ENCODE data around the gene MRM1.

MRM1 gene

GRCh38 chr17:36594626-36595401 lies 6.6 kb upstream of the MRM1 start (continued):
- TF ChIP-seq CSRNP3 (CRISPR knock-in tag; IDR thresholded peaks at IDR 0.05) (no peak), CSDC2 (CRISPR knock-in tag; IDR thresholded peaks at IDR 0.05) (no peak), ZC3H10 (CRISPR knock-in tag; IDR thresholded peaks at IDR 0.05) (no peak)

GRCh38 chr17:36597226-36597625 lies 4.2 kb upstream of the MRM1 start:
- no peak for ATAC-seq
- TF ChIP-seq PATZ1 (CRISPR knock-in tag; IDR thresholded peaks at IDR 0.05; ENCODE audit: borderline replicate concordance) (no peak), PPARA (CRISPR knock-in tag; IDR thresholded peaks at IDR 0.05; ENCODE audit: borderline replicate concordance) (no peak), ISL1 (CRISPR knock-in tag; IDR thresholded peaks at IDR 0.05) (no peak), CSDC2 (CRISPR knock-in tag; IDR thresholded peaks at IDR 0.05) (no peak), ZNF70 (CRISPR knock-in tag; IDR thresholded peaks at IDR 0.05) (no peak), ZNF8 (CRISPR knock-in tag; IDR thresholded peaks at IDR 0.05) (no peak), CSRNP3 (CRISPR knock-in tag; IDR thresholded peaks at IDR 0.05) (no peak), BACH2 (CRISPR knock-in tag; IDR thresholded peaks at IDR 0.05; ENCODE audit: borderline replicate concordance) (no peak), TCF4 (CRISPR knock-in tag; IDR thresholded peaks at IDR 0.05; ENCODE audit: borderline replicate concordance) (no peak), ZNF565 (CRISPR knock-in tag; conservative IDR thresholded peaks at IDR 0.05; ENCODE audit: low read depth) (no peak), ZFP3 (CRISPR knock-in tag; IDR thresholded peaks at IDR 0.05) (no peak), TSHZ2 (CRISPR knock-in tag; IDR thresholded peaks at IDR 0.05) (no peak)

- no peak for TF ChIP-seq CREB5 (CRISPR knock-in tag; IDR thresholded peaks at IDR 0.05; ENCODE audit: low read depth)
- TF ChIP-seq CSDC2 (CRISPR knock-in tag; IDR thresholded peaks at IDR 0.05): no peak
- no peak for TF ChIP-seq ZFP30 (CRISPR knock-in tag; IDR thresholded peaks at IDR 0.05)
- TF ChIP-seq ZC3H10 (CRISPR knock-in tag; IDR thresholded peaks at IDR 0.05): no peak
- no peak for TF ChIP-seq TOX (CRISPR knock-in tag; IDR thresholded peaks at IDR 0.05; ENCODE audit: borderline replicate concordance)
- ATAC-seq: no peak
These were observed 3.3 kb upstream of the MRM1 start for GRCh38 chr17:36597866-36598777.

GRCh38 chr17:36598951-36599401 lies 2.4 kb upstream of the MRM1 start:
- ATAC-seq: no peak
- TF ChIP-seq CSRNP3 (CRISPR knock-in tag; IDR thresholded peaks at IDR 0.05) (no peak), PPARA (CRISPR knock-in tag; IDR thresholded peaks at IDR 0.05; ENCODE audit: borderline replicate concordance) (no peak), TCF4 (CRISPR knock-in tag; IDR thresholded peaks at IDR 0.05; ENCODE audit: borderline replicate concordance) (no peak), ISL1 (CRISPR knock-in tag; IDR thresholded peaks at IDR 0.05) (no peak), ARNTL (CRISPR knock-in tag; IDR thresholded peaks at IDR 0.05; ENCODE audit: borderline replicate concordance, low read depth) (no peak), ZNF8 (CRISPR knock-in tag; IDR thresholded peaks at IDR 0.05) (no peak), ZNF565 (CRISPR knock-in tag; conservative IDR thresholded peaks at IDR 0.05; ENCODE audit: low read depth) (no peak), GLIS3 (CRISPR knock-in tag; IDR thresholded peaks at IDR 0.05) (no peak), BACH2 (CRISPR knock-in tag; IDR thresholded peaks at IDR 0.05; ENCODE audit: borderline replicate concordance) (no peak), PATZ1 (CRISPR knock-in tag; IDR thresholded peaks at IDR 0.05; ENCODE audit: borderline replicate concordance) (no peak), ESRRG (CRISPR knock-in tag; IDR thresholded peaks at IDR 0.05) (no peak), CSDC2 (CRISPR knock-in tag; IDR thresholded peaks at IDR 0.05) (no peak), SNAI2 (CRISPR knock-in tag; IDR thresholded peaks at IDR 0.05) (no peak)
